WI38 (cell line): ENCODE data around the gene NMUR1.
A peak's percentile ranks its signal among the peaks of the same experiment; 100 is the strongest.

ENCODE experiments used
- H3K4me3 ChIP-seq: 2 replicates; pipeline ENCODE4 v1.5.1; 2011; ENCODE audit warnings: low read depth, mild to moderate bottlenecking, control low read depth, low read length
- TF ChIP-seq, protein P1 (sequence below): IDR thresholded peaks from 2 replicates; pipeline ENCODE4 v1.5.1; 2012; ENCODE audit warnings: low read depth, mild to moderate bottlenecking, control low read depth, low read length

The NMUR1 gene

DNA sequence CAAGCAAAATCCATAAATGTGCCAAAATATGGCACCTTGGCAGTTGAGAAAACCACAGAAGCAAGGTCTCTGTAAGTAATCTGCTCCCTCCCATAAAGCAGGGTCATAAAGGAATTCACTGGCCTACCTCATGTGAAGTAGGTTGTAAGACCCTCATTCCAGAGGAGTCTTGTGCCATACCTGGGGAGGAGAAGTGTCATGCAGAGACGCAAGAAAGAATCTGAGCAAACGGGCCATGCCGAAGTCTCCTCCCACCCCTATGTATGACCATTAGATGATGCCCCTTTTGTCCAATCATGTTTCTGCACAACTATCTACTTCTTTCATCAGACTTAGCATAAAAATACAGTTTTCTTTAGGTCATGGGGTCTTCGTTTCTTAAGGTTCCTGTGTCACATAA is 14.6 kb downstream of the NMUR1 start:
- TF ChIP-seq, protein P1, sequence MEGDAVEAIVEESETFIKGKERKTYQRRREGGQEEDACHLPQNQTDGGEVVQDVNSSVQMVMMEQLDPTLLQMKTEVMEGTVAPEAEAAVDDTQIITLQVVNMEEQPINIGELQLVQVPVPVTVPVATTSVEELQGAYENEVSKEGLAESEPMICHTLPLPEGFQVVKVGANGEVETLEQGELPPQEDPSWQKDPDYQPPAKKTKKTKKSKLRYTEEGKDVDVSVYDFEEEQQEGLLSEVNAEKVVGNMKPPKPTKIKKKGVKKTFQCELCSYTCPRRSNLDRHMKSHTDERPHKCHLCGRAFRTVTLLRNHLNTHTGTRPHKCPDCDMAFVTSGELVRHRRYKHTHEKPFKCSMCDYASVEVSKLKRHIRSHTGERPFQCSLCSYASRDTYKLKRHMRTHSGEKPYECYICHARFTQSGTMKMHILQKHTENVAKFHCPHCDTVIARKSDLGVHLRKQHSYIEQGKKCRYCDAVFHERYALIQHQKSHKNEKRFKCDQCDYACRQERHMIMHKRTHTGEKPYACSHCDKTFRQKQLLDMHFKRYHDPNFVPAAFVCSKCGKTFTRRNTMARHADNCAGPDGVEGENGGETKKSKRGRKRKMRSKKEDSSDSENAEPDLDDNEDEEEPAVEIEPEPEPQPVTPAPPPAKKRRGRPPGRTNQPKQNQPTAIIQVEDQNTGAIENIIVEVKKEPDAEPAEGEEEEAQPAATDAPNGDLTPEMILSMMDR: no peak

DNA sequence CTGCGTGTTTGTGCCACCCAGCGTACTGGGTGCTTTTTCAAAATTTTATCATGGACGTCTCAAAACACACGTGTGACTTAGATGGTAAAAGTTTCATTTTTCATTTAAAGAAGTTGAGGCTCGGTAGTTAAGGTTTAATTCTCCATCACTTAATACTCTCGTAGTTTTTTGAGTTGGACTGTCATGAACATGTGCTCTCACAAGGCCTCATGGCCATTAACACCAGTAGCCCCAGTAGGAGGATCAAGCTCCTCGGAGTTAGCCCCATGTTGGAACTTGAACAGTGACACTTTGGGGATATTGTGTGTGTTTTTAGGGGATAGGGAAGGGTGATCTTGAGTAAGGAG is 15.3 kb downstream of the NMUR1 start:
- TF ChIP-seq, protein P1: no peak
- peak overlapping the region; percentile 78 for H3K4me3 ChIP-seq

More for the DNA sequence above, 14.6 kb downstream of the NMUR1 start:
- no peak overlapping the region for H3K4me3 ChIP-seq

DNA sequence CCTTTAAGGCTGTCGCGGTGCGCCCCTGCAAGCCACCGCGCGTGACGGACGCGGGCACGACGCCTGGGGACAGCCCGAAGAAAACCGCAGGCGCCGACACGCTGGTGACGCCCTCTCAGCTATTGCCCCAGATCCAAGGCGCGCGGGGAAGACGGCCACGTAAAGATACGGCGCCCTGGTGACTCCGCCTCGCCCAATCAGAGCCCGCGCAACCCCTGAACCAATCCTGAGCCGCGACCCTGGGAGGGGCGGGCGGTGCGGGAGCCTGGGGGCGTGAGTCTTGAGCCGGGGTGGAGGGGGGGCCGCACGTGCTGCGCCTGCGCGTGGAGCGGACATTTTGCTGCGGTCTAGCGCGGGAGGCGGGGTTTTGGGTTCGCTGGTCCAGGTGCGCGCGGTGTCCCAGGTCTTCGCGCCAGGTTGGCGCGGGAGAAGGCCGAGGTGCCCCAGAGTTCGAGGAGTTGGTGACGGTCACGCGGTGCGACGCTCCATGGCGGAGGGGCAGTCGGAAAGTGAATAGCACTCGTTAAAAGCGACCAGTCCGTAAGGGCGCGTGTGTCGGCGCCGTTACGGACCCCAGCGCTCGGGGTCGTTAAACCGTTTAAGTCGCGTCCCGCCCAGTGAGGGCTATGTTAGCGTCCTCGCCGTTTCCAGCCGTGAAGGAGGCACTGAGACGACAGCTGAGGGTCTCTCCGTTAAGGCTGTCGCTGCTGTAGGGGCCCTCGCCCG is 15.9 kb downstream of the NMUR1 start:
- peak overlapping the region; percentile 78 for H3K4me3 ChIP-seq
- TF ChIP-seq, protein P1: no peak

DNA sequence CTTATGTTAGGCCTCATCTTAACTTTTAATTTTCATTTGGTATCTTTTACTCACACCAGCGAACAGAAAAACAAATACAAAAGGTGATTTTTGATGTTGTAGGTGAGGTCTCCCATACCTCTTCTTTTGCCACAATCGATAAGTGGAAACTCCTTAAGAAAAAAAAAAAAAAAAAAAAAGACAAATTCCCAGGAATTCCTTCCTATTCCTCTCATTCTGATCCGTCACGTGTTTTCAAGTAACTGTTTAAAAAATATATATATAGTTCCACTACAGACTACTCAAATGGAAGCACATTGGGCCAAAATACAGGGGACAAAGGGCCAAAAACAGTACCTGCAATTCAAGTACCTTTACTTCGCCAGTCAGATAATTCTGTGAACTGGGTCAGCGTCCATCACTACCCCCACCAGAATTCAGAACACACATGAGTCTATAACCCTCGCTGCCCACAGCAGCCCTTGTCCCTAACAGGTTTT is 16.5 kb downstream of the NMUR1 start:
- TF ChIP-seq, protein P1: no peak
- peak overlapping the region; percentile 78 for H3K4me3 ChIP-seq

DNA sequence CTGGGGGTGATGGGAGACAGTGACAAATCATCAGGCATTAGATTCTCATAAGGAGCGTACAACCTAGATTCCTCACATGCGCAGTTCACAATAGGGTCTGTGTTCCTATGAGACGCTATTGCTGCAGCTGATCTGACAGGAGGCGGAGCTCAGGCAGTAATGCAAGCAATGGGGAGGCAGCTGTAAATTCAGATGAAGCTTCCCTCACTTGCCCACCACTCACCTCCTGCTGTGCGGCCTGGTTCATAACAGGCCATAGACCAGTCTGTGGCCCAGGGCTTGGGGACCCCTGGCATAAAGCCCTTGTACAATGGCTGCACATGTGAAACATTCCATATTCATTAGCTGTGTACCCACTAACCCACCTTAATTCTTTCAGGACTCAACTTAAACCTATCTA is 18.0 kb downstream of the NMUR1 start:
- TF ChIP-seq, protein P1: no peak
- H3K4me3 ChIP-seq: no peak overlapping the region

DNA sequence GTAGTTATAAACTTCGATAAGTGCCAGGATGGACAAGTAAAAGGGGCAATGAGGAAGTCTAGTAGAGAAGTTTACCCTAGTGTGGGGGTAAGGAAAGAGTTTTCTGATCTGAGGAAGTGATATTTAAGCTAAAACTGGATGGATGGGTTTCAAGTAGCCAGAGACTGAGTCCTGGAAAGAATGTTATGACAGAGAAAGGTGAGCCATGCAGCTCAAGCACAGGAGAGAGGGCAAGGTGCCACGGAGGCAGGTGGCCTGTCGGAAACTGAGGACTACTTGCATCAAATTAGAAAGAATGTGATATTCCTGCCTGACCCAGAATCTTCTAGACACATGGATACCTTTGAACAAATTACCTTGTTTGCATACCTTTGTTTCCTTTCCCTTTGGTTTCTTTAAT is 26.5 kb downstream of the NMUR1 start:
- TF ChIP-seq, protein P1: no peak
- H3K4me3 ChIP-seq: no peak overlapping the region

DNA sequence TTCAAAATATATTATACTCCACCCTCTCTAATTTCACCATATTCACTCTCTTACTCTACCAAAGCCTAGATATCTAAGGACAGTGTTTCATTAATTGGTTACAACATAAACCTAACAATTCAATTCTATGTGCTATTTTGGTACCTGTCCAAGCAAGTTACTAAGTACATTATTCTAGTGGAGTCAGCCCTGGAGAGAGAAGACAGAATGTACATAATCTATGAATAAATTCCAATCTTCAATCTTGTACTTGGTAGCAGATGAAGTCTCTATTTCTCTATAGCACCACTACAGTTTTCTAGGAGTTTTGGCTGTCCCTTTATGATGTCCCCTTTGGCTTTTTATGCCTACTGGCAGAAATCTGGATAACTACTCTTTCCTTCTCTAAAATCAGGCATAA is 27.6 kb downstream of the NMUR1 start:
- TF ChIP-seq, protein P1: no peak
- H3K4me3 ChIP-seq: no peak overlapping the region
